Measurements from ENCODE around the gene PDE1C. TPM values are rescaled to one million over a fixed set of nuclear protein-coding genes. Genes with fewer than 3 reads are reported as not detected.

Gene PDE1C
- total RNA-seq, 2 donors from 2014 or later: 35.7 to 47.8 TPM

- no peaks in the 10 kb centered on the region for H3K27me3 ChIP-seq
- DNase-seq (ENCODE audit: low spot score): no peak
- no peaks in the 10 kb centered on the region for H3K9me3 ChIP-seq
- peaks cover 12% of the 10 kb centered on the region for H3K36me3 ChIP-seq
- H3K4me1 ChIP-seq: no peaks in the 10 kb centered on the region
- no peak for TF ChIP-seq CTCF (IDR thresholded peaks at IDR 0.05)
- no peak overlapping the region for H3K4me3 ChIP-seq
- no peak overlapping the region for H3K27ac ChIP-seq
Observed at GRCh38 chr7:31825576-31825975, 244.6 kb downstream of the PDE1C start.

GRCh38 chr7:31819031-31819430 is 251.2 kb downstream of the PDE1C start:
- no peak for DNase-seq (ENCODE audit: low spot score)
- H3K27me3 ChIP-seq: no peaks in the 10 kb centered on the region
- no peak for TF ChIP-seq CTCF (IDR thresholded peaks at IDR 0.05)

GRCh38 chr7:31816810-31817209 is 253.4 kb downstream of the PDE1C start:
- no peak for DNase-seq (ENCODE audit: low spot score)
- Histone ChIP-seq H3K36me3 (peaks cover 17% of the 10 kb centered on the region), H3K9me3 (no peaks in the 10 kb centered on the region)

More at GRCh38 chr7:31819031-31819430, 251.2 kb downstream of the PDE1C start:
- Histone ChIP-seq H3K4me3 (no peak overlapping the region), H3K9me3 (no peaks in the 10 kb centered on the region), H3K4me1 (no peaks in the 10 kb centered on the region), H3K27ac (no peak overlapping the region), H3K36me3 (peaks cover 17% of the 10 kb centered on the region)

GRCh38 chr7:31815796-31816195 is 254.4 kb downstream of the PDE1C start:
- Histone ChIP-seq H3K9me3 (no peaks in the 10 kb centered on the region), H3K27me3 (no peaks in the 10 kb centered on the region), H3K4me1 (no peaks in the 10 kb centered on the region), H3K4me3 (no peak overlapping the region), H3K27ac (no peak overlapping the region), H3K36me3 (peaks cover 17% of the 10 kb centered on the region)
- TF ChIP-seq CTCF (IDR thresholded peaks at IDR 0.05): no peak
- no peak for DNase-seq (ENCODE audit: low spot score)

More at GRCh38 chr7:31816810-31817209, 253.4 kb downstream of the PDE1C start:
- Histone ChIP-seq H3K27me3 (no peaks in the 10 kb centered on the region), H3K4me3 (no peak overlapping the region), H3K27ac (no peak overlapping the region), H3K4me1 (no peaks in the 10 kb centered on the region)
- no peak for TF ChIP-seq CTCF (IDR thresholded peaks at IDR 0.05)

- Histone ChIP-seq H3K27ac (no peak overlapping the region), H3K4me1 (no peaks in the 10 kb centered on the region), H3K27me3 (no peaks in the 10 kb centered on the region), H3K4me3 (no peak overlapping the region), H3K36me3 (peaks cover 17% of the 10 kb centered on the region), H3K9me3 (no peaks in the 10 kb centered on the region)
- DNase-seq (ENCODE audit: low spot score): no peak
- TF ChIP-seq CTCF (IDR thresholded peaks at IDR 0.05): peak in 1 of 2 donors; percentile 34
Observed at GRCh38 chr7:31814187-31814586, 256.0 kb downstream of the PDE1C start.

Measured in right atrium auricular region (tissue), 2 donors.